Measurements from ENCODE around the gene SORCS2. TPM values are rescaled to one million over a fixed set of nuclear protein-coding genes. Genes with fewer than 3 reads are reported as not detected.

Gene SORCS2
- total and polyA plus RNA-seq, 2 of the 8 experiments (the other 6 are each of a cell fraction or from before 2014, with no cell fraction given) = 0.36 to 1.8 TPM

DNA sequence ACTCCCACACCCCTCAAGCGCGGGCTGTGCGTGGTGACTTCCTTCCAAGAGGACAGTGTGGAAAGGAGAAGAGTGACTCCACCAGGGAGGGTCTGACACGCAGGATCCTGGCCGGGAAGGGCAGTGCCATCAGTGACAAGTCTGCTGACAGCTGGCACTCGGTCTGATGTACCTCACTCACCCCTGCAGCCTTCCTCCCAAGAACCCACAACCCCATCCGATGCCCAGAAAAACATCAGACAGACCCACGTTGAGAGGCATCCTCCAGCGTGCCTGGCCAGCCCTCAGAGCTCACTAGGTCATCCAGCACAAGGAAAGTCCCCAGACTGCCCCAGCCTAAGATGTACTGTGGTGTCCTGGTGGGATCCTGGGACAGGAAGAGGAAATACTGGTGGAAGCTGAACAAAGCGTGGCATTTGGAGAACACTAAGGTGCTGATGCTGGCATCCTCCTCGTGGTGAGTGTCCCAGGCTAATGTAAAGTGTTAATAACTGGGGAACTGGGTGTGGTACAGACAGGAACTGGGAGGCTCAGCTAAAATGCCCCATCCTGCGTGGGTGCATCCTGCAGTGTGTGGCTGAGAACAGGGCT is 442.4 kb downstream of the SORCS2 start:
- H3K4me1 ChIP-seq (replicated peaks in 1 of 4; ENCODE audit: control insufficient read depth in 3 of 4, insufficient read depth in 4 of 4, low read length in 3 of 4) = no peaks in the 10 kb centered on the region
- no peak overlapping the region for H2BK120ac ChIP-seq (replicated peaks; ENCODE audit: low read depth, low read length)
- H2BK12ac ChIP-seq (ENCODE audit: low read depth, low read length) = no peak overlapping the region
- FAIRE-seq (no peak), DNase-seq (ENCODE audit: low read depth in 1 of 2, low spot score in 2 of 2) (no peak)
- H3K23ac ChIP-seq (ENCODE audit: insufficient read length) = no peak overlapping the region
- no peak overlapping the region for H3K4me3 ChIP-seq (ENCODE audit: extremely low read depth in 1 of 4, insufficient read depth in 2 of 4, low read depth in 3 of 4, low read length in 4 of 4)
- no peak overlapping the region for H3K4me2 ChIP-seq (ENCODE audit: insufficient read depth in 1 of 2, low read depth in 2 of 2, low read length in 2 of 2)
- H3K79me1 ChIP-seq (ENCODE audit: low read depth, low read length) = no peaks in the 10 kb centered on the region
- ChIA-PET POLR2A (ENCODE audit: partially characterized antibody) (interaction anchor here (0.6 kb wide), 1 partner anchor 378 kb away, joined by 4 read pairs; no protein-coding TSS in a partner anchor), CTCF (ENCODE audit: partially characterized antibody) (interaction anchor here (0.9 to 2.2 kb wide), 6 partner anchors 13 to 46 kb away, joined by 3 to 9 read pairs (median 4); no protein-coding TSS in a partner anchor)
- TF ChIP-seq TCF12 (IDR thresholded peaks at IDR 0.05; ENCODE audit: low read depth, low read length) = no peak
- TF ChIP-seq RXRA (IDR thresholded peaks at IDR 0.05; ENCODE audit: insufficient read depth, low read depth, low read length) = no peak
- no peak for TF ChIP-seq SIRT6 (IDR thresholded peaks at IDR 0.05; ENCODE audit: low read length)
- no peak for TF ChIP-seq SIX5 (IDR thresholded peaks at IDR 0.05; ENCODE audit: low read depth, low read length)
- no peak for TF ChIP-seq TBP (IDR thresholded peaks at IDR 0.05; ENCODE audit: low read depth, low read length)
- no peak for TF ChIP-seq RNF2 (IDR thresholded peaks at IDR 0.05; ENCODE audit: borderline replicate concordance, low read depth, low read length, missing control alignments, poor library complexity, severe bottlenecking)
- TF ChIP-seq CHD2 (IDR thresholded peaks at IDR 0.05; ENCODE audit: low read length) = no peak
- no peak for TF ChIP-seq EGR1 (IDR thresholded peaks at IDR 0.05; ENCODE audit: borderline replicate concordance, low read depth, low read length)
- no peak for TF ChIP-seq KDM5A (IDR thresholded peaks at IDR 0.05; ENCODE audit: low read length)
- TF ChIP-seq CHD1 (IDR thresholded peaks at IDR 0.05; ENCODE audit: low read depth, low read length) = no peak
- TF ChIP-seq RBBP5 (IDR thresholded peaks at IDR 0.05; ENCODE audit: borderline replicate concordance, low read depth, low read length) = no peak
- H3K36me3 ChIP-seq (ENCODE audit: control insufficient read depth in 2 of 4, insufficient read depth in 4 of 4, low read length in 3 of 4) = no peaks in the 10 kb centered on the region; a peak in 1 of 8 replicates
- no peak overlapping the region for H2BK15ac ChIP-seq (ENCODE audit: low read length)
- peaks cover 3 to 4% of the 10 kb centered on the region in 2 experiments; a peak in 3 of 4 replicates for H3K9me3 ChIP-seq (ENCODE audit: insufficient read depth in 2 of 2, low read depth in 1 of 2, low read length in 1 of 2)
- H3K14ac ChIP-seq (ENCODE audit: insufficient read length) = no peak overlapping the region
- no peak overlapping the region for H3K4ac ChIP-seq (replicated peaks; ENCODE audit: insufficient read length, low read depth, low read length)
- H3K56ac ChIP-seq (replicated peaks; ENCODE audit: insufficient read length, low read depth, low read length) = no peak overlapping the region
- no peak overlapping the region for H4K5ac ChIP-seq (ENCODE audit: insufficient read length, low read depth, low read length)
- no peaks in the 10 kb centered on the region for H3K27me3 ChIP-seq (replicated peaks in 1 of 4; ENCODE audit: control insufficient read depth in 3 of 4, extremely low read depth in 1 of 4, insufficient read depth in 3 of 4, low read length in 3 of 4)
- no peak overlapping the region for H2AK5ac ChIP-seq (ENCODE audit: low read depth, low read length)
- no peak overlapping the region for H3K27ac ChIP-seq (ENCODE audit: low read depth, low read length)
- H4K8ac ChIP-seq (ENCODE audit: extremely low read depth, insufficient read depth, low read length) = no peak overlapping the region
- no peaks in the 10 kb centered on the region for H3K79me2 ChIP-seq (ENCODE audit: control insufficient read depth in 1 of 2, insufficient read depth in 2 of 2, low read length in 2 of 2)
- no peak overlapping the region for H3K9ac ChIP-seq (replicated peaks in 1 of 4; ENCODE audit: extremely low read depth in 1 of 4, low read depth in 3 of 4, low read length in 3 of 4)
- peaks cover 5% of the 10 kb centered on the region for H3K23me2 ChIP-seq (ENCODE audit: low read depth, low read length)
- H4K91ac ChIP-seq (replicated peaks; ENCODE audit: insufficient read length, low read length) = no peak overlapping the region
- no peak overlapping the region for H2AFZ ChIP-seq (ENCODE audit: low read length)
- peaks cover 0 to 4% of the 10 kb centered on the region in 2 experiments for H4K20me1 ChIP-seq (replicated peaks in 1 of 2; ENCODE audit: control insufficient read depth in 1 of 2, insufficient read depth in 2 of 2, low read length in 2 of 2)
- WGBS, 2 experiments (ENCODE audit: extremely low coverage in 1 of 2, insufficient coverage in 1 of 2, insufficient read length in 1 of 2, insufficient replicate concordance in 2 of 2, low coverage in 1 of 2, low lambda C conversion rate in 2 of 2, missing lambda C conversion rate in 1 of 2) = 90% methylated on average over 12 of the region's 12 CpGs; no CpG with 5 or more reads in 1 of the 2 experiments
- H3K18ac ChIP-seq (ENCODE audit: extremely low read depth, low read length) = no peak overlapping the region
- H2BK20ac ChIP-seq (ENCODE audit: low read length) = no peak overlapping the region
- H2BK5ac ChIP-seq (ENCODE audit: low read depth, low read length) = no peak overlapping the region
